GM18507 (cell line): Measurements from ENCODE around the gene RFC1.
"Not testable (repeated sequence)": the region's sequence is repeated elsewhere in the genome, so short reads cannot be mapped to it uniquely, and the experiment has no call there.

Experiments
- DNase-seq: peaks from one replicate; pipeline ENCODE4 v3.0.0; 2011; ENCODE audit warnings: low read depth; ENCODE audit not compliant: insufficient read length; ENCODE audit errors: extremely low spot score
- FAIRE-seq: peaks from 2 replicates; lab custom pipeline; 2011; peaks lifted over from hg19 to GRCh38; lab: Jason Lieb, UNC

RFC1 gene

GRCh38 chr4:39365830-39366771 lies at the start of gene RFC1:
RFC1 (minus strand) TSS chr4:39366362; CDS start chr4:39366241, 121 bp downstream.
- FAIRE-seq = peak; percentile 94

GRCh38 chr4:39415678-39416283 lies 49.6 kb upstream of the RFC1 start:
- no peak for FAIRE-seq
- DNase-seq = no peak

More at GRCh38 chr4:39365830-39366771, at the start of gene RFC1:
- peak; percentile 86 for DNase-seq

- not testable (repeated sequence) for FAIRE-seq, DNase-seq
These were observed 45.4 kb upstream of the RFC1 start for GRCh38 chr4:39411561-39411960.

GRCh38 chr4:39410415-39410814 lies 44.3 kb upstream of the RFC1 start:
- DNase-seq (no peak), FAIRE-seq (no peak)

- FAIRE-seq = no peak
These were observed 41.4 kb upstream of the RFC1 start for GRCh38 chr4:39407584-39407885.

GRCh38 chr4:39406763-39407583 lies 40.8 kb upstream of the RFC1 start, which contains the start of gene KLB:
KLB (plus strand) TSS chr4:39406930; CDS start chr4:39406950, 20 bp downstream.
- DNase-seq (no peak), FAIRE-seq (no peak)

More at GRCh38 chr4:39407584-39407885, 41.4 kb upstream of the RFC1 start:
- no peak for DNase-seq

- not testable (repeated sequence) for DNase-seq, FAIRE-seq
These were observed 35.5 kb upstream of the RFC1 start for GRCh38 chr4:39401640-39402039.

GRCh38 chr4:39394706-39395105 lies 28.5 kb upstream of the RFC1 start:
- DNase-seq (no peak), FAIRE-seq (no peak)

GRCh38 chr4:39390603-39391002 lies 24.4 kb upstream of the RFC1 start:
- FAIRE-seq (no peak), DNase-seq (no peak)

GRCh38 chr4:39384563-39384962 lies 18.4 kb upstream of the RFC1 start:
- DNase-seq = no peak
- no peak for FAIRE-seq

GRCh38 chr4:39383690-39384089 lies 17.5 kb upstream of the RFC1 start:
- DNase-seq (no peak), FAIRE-seq (no peak)

GRCh38 chr4:39375478-39375877 lies 9.3 kb upstream of the RFC1 start:
- DNase-seq = no peak
- no peak for FAIRE-seq

- DNase-seq, FAIRE-seq: not testable (repeated sequence)
These were observed 5.0 kb upstream of the RFC1 start for GRCh38 chr4:39371209-39371608.

GRCh38 chr4:39369301-39369700 lies 3.1 kb upstream of the RFC1 start:
- DNase-seq (no peak), FAIRE-seq (no peak)

- FAIRE-seq = no peak
- no peak for DNase-seq
These were observed 1.0 kb upstream of the RFC1 start for GRCh38 chr4:39367166-39367565.

GRCh38 chr4:39365360-39365759 lies 802 bp downstream of the RFC1 start:
- FAIRE-seq = peak; percentile 66
- DNase-seq = no peak

- FAIRE-seq (no peak), DNase-seq (no peak)
These were observed 2.3 kb downstream of the RFC1 start for GRCh38 chr4:39363773-39364393.

- no peak for FAIRE-seq
- DNase-seq = no peak
These were observed 3.3 kb downstream of the RFC1 start for GRCh38 chr4:39362827-39363226.

- peak; percentile 65 for FAIRE-seq
- not testable (repeated sequence) for DNase-seq
These were observed 5.6 kb downstream of the RFC1 start for GRCh38 chr4:39360611-39361010.
